GOT3 (cell line): ENCODE measurements around the gene TRIP6.
A peak's percentile ranks its signal among the peaks of the same experiment; 100 is the strongest.
"Not testable (repeated sequence)": the region's sequence is repeated elsewhere in the genome, so short reads cannot be mapped to it uniquely, and the experiment has no call there.

Experiments used
- DNase-seq: peaks from one replicate; lab custom pipeline; 2025; ENCODE audit warnings: mixed read lengths; lab: John Stamatoyannopoulos, UW

The TRIP6 gene

DNA sequence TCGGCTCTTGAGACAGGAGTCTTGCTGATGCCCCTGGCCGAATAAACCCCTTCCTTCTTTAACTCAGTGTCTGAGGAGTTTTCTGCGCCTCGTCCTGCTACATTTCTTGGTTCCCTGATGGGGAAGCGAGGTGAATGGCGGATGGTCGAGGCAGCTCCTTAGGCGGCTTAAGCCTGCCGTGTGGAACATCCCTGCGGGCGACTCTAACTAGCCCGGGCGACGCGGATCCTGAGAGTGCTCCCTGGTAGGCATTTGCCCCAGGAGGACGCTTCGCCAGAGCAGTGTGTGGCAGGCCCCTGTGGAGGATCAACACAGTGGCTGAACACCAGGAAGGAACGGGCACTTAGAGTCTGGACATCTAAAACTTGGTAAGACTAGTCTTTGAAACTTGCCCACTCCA lies 27.8 kb upstream of the TRIP6 start:
- no peak for DNase-seq

DNA sequence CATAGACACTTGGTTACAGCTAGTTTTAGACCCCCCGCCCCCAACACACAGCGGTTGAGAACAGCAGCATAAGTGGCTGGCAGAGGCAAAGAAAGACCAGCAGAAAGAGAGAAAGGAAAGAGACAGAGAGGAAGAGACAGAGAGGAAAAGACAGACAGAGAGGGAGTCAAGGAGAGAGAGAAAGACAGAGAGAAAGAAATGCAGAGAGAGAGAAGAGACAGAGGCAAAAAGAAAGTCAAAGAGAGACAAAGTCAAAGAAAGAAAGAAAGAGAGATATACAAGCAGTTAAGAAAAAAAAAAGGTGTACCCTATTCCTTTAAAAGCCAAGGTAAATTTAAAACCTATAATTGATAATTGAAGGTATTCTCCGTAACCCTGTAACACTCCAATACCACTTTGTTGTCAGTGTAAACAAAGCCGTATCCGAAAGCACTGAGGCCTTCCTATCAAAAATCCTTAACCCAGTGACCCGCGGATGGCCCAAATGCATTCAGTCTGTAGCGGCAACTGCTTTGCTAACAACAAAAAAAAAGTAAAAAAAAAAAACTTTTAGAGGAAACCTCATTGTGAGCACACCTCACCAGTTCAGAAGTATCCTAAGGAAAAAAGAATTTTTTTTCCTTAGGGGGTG lies 26.6 kb upstream of the TRIP6 start:
- DNase-seq = no peak

DNA sequence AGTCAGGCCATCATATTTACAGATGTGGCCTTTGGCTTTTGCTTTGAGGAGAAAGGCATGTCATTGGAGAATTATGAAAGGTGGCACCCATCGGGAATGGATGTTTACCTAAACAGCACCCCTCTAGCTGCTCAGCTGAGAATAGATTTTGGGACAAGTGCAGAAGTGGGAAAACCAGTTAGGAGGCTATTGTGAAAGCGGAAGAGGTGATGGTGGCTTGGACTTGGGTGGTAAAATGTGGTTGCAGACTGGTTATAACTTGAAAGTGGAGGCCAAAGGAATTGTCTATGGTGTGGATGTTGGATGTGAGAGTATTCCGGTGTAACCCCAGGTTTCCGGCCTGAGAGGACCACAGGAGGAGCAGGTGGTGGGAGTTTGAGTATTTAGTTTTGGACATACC lies 19.8 kb upstream of the TRIP6 start:
- DNase-seq = no peak

DNA sequence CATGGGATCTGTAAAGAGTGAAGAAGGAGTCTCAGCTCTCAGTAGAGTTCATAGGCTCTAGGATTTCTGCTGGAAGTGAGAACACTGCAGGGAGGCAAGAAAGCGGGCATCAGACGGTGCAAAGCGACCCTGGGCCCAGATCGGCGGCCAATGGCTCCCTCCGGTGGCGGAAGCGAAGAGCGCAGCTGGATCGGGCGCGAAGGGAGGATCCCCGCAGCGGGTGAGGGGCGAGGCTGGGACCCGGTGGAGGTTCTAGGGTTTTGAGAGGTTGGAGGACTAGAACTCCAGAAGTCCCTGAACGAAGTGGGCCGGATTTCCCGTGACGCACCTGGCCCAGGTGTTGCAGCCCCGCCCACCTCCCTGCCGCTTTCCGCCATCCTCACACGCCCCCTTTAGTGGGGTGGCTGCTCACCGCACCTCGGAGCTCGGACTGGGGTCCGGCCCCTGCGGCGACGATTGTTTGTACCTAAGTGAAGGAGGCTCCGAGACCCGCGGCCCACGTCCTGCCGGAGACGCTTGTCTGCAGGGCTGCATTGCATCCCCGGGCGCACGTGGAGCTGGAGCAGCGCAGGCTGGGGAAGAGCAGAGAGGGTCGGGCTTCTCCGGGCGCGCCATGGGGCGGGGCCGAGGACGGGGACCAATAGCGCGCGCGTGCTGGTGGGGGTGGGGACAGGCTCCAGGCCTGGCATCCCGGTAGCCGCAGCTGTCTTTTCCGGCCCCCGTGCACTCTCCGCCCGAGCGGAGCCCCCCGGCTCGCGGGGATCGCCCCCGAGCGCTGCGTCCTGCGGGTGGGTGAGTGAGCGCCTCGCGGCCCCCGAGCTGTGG lies 14.9 kb upstream of the TRIP6 start, which contains the start of gene SLC12A9:
Gene SLC12A9, plus strand, starts transcription at position 666 of the 825 bp plus-strand sequence. CDS start 1,485 bp downstream, outside the sequence.
- DNase-seq = peak; percentile 43

DNA sequence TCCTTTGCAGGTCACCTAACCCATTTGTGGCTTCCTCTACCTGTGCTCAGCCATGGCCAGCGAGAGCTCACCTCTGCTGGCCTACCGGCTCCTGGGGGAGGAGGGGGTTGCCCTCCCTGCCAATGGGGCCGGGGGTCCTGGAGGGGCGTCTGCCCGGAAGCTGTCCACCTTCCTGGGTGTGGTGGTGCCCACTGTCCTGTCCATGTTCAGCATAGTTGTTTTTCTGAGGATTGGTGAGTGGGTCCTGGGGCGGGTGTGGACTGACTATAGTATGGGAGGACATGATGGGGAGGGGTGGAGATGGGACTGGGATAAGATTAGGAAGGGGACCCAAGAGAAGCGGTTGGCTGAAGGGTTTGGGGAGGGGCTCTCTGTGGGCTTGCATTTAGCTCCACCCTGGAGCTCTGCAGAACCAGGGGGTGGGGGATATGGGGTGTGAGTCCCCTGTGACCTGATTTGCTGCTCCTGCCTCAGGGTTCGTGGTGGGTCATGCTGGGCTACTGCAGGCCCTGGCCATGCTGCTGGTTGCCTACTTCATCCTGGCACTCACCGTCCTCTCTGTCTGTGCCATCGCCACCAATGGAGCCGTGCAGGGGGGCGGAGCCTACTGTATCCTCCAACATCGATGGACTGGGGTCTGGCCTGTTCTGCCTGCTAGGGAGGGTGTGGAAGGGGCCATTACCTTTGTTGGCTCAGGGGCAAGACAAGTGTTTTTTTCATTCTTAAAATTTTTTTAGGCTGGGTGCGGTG lies 12.9 kb upstream of the TRIP6 start:
- no peak for DNase-seq

DNA sequence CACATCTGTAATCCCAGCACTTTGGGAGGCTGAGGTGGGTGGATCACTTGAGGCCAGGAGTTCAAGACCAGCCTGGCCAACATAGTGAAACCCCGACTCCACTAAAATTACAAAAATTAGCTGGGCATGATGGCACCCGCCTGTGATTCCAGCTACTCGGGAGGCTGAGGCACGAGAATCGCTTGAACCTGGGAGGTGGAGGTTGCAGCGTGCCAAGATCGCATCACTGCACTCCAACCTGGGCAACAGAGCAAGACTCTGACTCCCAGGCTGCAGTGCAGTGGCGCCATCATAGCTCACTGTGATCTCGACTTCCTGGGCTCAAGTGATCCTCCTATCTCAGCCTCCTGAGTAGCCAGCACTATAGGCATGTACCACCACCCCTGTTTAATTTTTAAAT lies 12.3 kb upstream of the TRIP6 start:
- not testable (repeated sequence) for DNase-seq

DNA sequence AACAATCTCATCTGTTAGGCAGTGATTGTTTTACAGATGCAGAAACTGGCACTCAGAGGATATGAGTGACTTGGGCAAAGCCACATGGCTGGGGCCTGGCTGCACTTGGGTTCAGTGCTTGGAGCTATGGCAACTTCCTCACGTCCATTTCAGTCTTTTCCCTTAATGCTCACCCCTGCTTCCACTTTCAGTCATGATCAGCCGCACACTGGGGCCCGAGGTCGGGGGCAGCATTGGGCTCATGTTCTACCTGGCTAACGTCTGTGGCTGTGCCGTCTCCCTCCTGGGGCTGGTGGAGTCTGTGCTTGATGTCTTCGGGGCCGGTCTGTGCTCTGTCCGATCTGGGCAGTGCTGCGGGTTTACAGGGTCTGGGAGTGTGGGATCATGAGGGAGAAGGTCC lies 11.7 kb upstream of the TRIP6 start:
- DNase-seq = no peak

DNA sequence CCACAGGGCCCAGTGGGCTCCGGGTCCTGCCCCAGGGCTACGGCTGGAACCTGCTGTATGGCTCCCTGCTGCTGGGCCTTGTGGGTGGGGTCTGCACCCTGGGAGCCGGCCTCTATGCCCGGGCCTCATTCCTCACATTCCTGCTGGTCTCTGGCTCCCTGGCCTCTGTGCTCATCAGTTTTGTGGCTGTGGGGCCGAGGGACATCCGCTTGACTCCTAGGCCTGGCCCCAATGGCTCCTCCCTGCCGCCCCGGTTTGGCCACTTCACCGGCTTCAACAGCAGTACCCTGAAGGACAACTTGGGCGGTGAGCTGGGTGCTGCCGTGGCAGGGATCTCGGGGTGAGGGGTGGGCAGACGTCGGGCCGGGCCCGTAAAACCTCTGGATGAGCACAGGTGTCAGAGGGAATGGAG lies 10.3 kb upstream of the TRIP6 start:
- DNase-seq = no peak

DNA sequence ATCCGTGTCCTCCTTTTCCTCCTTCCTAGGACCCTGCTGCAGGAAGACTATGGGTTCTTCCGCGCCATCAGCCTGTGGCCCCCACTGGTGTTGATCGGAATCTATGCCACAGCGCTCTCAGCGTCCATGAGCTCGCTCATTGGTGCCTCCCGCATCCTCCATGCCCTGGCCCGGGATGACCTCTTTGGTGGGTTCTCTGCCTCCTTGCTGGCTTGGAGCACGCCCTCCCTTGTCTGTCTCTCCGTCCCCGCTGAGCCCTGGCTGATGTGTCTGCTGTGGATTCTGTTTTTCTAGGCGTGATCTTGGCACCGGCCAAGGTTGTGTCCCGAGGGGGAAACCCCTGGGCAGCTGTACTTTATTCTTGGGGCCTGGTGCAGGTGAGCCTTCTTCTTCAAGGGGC lies 7.3 kb upstream of the TRIP6 start:
- no peak for DNase-seq

DNA sequence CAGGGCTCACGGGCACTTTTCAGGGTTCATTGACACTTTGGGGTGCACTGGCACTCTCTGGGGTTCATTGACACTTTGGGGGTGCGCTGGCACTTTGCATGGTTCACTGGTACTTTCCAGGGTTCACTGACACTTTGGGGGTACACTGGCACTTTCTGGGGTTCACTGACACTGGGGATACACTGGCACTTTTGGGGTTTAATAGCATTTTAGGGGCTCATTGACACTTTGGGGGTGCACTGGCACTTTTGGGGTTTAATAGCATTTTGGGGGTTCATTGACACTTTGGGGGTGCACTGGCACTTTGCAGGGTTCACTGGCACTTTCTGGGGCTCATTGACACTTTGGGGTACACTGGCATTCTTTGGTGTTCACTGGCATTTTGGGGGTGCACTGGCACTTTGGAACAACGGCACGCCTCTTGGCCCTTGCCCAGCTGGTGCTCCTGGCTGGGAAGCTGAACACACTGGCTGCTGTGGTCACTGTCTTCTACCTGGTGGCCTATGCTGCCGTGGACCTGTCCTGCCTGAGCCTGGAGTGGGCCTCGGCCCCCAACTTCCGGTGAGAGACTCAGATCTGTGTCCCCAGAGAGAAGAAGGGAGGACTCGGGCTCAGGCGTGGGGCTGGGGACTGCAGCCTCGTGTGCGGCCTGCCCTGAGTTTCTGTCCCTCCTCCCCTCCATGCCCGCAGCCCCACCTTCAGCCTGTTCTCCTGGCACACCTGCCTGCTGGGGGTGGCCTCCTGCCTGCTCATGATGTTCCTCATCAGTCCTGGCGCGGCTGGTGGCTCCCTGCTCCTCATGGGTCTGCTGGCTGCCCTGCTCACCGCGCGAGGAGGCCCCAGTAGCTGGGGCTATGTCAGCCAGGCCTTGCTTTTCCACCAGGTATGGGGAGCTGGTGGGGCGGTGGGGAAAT lies 6.2 kb upstream of the TRIP6 start:
- no peak for DNase-seq

DNA sequence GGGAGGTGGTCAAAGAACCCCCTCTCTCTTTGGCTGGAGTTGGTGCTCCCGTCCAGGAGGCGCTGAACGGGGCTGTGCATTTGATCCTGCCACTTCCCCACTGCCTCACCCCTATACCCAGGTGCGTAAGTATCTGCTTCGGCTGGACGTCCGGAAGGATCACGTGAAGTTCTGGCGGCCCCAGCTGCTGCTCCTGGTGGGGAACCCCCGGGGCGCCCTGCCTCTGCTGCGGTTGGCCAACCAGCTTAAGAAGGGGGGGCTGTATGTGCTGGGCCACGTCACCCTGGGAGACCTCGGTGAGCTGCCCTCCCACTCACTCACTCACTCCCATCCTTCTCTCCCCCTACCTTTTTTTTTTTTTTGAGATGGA lies 5.6 kb upstream of the TRIP6 start:
- no peak for DNase-seq

DNA sequence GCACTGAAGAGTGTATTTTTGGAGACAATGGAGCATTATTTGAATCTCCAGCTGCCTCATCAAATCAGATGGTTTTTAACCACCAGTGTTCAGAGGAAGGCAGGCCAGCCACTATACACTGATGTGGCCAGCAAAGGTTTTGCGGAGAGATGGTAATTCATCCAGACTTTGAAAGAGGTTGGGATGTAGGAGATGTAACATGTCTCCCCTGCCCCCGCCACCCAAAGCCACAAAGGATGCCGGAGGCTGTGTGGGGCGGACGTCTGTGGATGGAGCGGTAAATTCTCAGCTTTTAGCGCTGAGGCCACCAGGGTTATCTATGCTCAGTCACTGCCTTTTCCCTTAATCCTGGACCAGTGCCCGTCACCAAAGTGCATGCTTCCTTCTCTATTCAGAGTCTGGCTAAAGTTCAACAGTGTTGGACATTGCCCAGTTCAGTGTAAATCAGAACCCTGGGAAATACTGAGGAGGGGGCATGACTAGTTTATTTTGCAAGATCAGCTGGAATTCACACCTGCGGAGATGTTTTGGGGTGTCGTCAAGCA lies 3.7 kb upstream of the TRIP6 start:
- DNase-seq = no peak

DNA sequence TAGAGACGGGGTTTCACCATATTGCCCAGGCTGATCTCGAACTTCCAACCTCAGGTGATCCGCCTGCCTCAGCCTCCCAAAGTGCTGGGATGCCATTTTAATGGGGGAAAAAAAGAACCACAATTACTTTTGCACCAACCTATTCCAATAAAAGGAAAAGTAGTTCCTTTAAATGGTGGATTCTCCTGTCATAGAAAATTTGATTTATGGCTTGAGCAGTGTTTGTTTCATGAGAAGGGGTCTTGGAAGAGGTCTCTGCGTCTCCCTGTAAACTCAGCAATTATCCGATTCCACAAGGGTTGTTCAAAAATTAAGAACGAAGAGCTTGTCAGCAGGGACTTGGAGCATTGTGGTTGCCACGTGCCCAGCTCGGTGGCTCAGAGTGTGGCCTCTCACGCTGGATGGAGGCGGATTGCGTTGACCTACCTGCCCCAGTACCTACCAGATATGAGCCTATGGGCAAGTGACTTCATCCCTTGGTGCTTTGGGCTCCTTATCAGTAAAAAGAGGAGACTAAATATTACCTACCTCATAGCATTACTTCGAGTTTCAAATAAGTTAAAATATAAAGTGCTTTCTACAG lies 2.8 kb upstream of the TRIP6 start:
- no peak for DNase-seq

DNA sequence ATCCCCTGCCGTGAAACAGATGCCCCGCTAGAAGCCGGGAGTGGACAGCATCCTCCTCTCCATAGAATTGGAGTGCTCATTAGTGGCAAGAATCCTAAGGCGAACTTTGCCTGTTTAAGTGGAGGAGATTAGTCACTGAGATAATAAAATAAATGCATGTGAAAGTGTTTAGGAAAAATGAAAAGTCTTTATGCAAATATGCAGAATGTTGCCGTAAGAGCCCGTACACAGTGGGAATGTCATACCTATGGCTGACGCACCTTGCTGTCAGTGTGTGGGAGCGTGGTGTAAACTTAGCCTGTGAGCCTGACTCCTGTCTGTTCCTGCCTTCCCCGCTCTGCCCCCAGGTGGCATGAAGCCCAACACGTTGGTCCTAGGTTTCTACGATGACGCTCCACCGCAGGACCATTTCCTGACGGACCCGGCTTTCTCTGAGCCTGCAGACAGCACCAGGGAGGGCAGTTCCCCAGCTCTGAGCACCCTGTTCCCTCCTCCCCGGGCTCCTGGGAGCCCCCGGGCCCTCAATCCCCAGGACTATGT lies 1.7 kb upstream of the TRIP6 start:
- DNase-seq = no peak

DNA sequence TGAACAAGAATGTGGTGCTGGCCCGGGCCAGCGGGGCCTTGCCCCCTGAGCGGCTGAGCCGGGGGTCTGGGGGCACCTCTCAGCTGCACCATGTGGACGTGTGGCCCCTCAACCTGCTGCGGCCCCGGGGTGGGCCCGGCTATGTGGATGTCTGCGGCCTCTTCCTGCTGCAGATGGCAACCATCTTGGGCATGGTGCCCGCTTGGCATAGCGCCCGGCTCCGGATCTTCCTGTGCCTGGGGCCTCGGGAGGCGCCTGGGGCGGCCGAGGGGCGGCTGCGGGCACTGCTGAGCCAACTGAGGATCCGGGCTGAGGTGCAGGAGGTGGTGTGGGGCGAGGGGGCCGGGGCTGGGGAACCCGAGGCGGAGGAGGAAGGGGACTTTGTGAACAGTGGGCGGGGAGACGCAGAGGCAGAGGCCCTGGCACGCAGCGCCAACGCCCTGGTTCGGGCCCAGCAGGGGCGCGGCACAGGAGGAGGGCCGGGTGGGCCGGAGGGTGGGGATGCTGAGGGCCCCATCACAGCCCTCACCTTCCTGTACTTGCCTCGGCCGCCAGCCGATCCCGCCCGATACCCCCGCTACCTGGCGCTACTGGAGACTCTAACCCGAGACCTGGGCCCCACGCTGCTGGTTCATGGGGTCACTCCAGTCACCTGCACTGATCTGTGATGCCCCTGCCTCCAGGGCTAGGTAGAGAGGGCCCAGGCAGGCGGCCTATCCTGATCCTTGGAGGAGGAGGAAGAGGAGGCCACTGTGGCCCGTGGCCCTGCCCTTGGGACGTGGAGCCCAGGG lies 1.1 kb upstream of the TRIP6 start:
- DNase-seq = peak; percentile 53

DNA sequence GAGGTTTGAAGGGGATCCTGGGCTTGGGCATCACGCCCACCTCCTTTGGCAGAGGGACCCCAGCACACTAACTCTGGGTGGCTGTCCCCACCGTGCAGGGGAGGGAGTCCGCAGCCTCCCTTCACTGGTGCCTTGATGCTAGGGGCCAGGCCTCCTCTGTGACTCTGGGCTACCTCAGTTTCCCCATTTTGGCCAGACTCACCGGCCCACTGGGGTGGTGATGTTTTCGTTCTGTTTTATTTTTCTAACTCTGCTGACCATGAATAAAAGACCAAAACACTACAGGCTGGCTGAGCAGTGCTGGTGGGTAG lies 503 bp upstream of the TRIP6 start:
- DNase-seq = no peak

DNA sequence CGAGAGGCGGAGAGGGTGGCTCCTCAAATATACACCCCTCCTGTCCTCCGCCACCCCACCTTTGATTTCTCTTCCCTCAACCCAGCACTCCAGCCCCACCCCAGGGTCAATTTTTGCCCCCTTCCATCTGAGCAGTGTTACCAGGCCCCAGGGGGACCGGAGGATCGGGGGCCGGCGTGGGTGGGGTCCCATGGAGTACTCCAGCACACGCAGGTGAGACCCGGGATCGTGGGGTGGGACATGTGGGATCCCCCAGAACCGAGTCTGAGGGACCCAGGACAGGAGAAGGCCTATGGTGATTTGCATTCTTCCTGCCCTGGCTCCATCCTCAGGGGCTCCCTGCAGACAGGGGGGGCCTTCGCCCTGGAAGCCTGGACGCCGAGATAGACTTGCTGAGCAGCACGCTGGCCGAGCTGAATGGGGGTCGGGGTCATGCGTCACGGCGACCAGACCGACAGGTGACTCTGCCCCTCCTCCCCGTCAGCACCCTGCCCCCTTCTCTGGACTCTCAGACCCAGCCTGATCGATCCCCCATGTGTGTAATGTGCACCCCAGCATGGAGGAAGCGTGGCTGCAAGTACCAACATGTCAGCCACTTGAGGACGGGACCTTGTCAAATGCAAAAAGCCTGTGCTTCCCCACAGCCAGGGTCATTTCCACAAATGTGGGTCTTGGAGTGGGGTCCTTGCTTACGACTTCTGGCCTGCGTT lies 744 bp downstream of the TRIP6 start:
- DNase-seq = no peak

DNA sequence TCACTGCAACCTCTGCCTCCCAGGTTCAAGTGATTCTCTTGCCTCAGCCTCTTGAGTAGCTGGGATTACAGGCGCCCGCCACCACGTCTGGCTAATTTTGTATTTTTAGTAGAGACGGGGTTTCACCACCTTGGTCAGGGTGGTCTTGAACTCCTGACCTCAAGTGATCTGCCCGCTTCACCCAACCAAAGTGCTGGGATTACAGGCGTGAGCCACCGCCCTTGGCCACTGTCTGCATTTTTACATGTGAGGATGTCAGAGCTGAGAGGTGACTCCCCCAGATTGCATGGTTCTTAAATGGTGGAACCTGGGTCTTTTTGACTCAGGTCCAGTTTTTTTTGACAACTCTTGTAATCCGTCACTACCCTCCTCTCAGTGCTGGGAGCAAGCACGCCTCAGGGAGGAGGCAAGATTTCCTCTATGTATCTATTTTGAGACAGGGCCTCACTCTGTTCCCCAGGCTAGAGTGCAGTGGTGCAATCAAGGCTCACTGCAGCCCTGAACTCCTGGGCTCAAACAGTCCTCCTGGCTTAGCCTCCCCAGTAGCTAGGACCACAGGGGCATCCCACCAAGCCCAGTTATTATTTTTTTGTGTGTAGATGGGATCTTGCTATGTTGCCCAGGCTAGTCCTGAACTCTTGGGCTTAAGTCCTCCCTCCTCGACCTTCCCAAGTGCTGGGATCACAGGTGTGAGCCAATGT lies 6.6 kb downstream of the TRIP6 start:
- no peak for DNase-seq

DNA sequence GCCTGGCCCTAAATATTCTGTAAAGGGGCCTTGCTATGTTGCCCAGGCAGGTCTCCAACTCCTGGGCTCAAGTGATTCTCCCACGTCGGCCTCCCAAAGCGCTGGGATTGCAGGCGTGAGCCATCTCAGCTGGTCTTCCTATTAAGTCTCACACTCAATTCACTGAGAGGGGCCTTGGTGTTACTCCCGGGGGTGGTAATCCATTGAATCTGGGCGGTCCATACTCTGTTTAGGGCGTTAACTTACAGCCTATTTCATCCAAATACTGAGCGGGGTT lies 7.1 kb downstream of the TRIP6 start:
- DNase-seq = no peak
